ENCODE results near the gene ESCO1. TPM values are rescaled to one million over a fixed set of nuclear protein-coding genes. Genes with fewer than 3 reads are reported as not detected.
A peak's percentile ranks its signal among the peaks of the same experiment; 100 is the strongest.
"Not testable (repeated sequence)": the region's sequence is repeated elsewhere in the genome, so short reads cannot be mapped to it uniquely, and the experiment has no call there.

The ESCO1 gene
- total and polyA plus RNA-seq, 8 donors, result 5.3 to 10.5 (median 6.4) TPM

GRCh38 chr18:21632393-21632792, 31.9 kb upstream of the ESCO1 start:
- 98 to 100% methylated on average over 1 of the region's 1 CpG for whole genome bisulfite sequencing, 2 donors
- intact Hi-C loops (cut with DNase I), result no loop called here

GRCh38 chr18:21629089-21629832, 28.8 kb upstream of the ESCO1 start:
- WGBS, 2 donors, result 89 to 92% methylated on average over 9 of the region's 9 CpGs
- FAIRE-seq, result no peak
- no peak for ATAC-seq
- no peaks in the 10 kb centered on the region for H3K9me3 ChIP-seq
- H3K36me3 ChIP-seq, result peaks cover 1 to 37% (median 3%) of the 10 kb centered on the region in 3 donors
- no peak for TF ChIP-seq CTCF (IDR thresholded peaks at IDR 0.05)
- DNase-seq, result no peak
- H3K27me3 ChIP-seq, result no peaks in the 10 kb centered on the region
- intact Hi-C loops (cut with DNase I), result no loop called here
- H3K4me3 ChIP-seq, result no peak overlapping the region
- H3K27ac ChIP-seq, result no peak overlapping the region
- H3K4me1 ChIP-seq, result no peaks in the 10 kb centered on the region

More at GRCh38 chr18:21632393-21632792, 31.9 kb upstream of the ESCO1 start:
- no peaks in the 10 kb centered on the region for H3K4me1 ChIP-seq
- no peak for DNase-seq
- no peak overlapping the region for H3K27ac ChIP-seq
- H3K4me3 ChIP-seq, result no peak overlapping the region
- ATAC-seq, result no peak
- no peak for TF ChIP-seq CTCF (IDR thresholded peaks at IDR 0.05)
- no peak for FAIRE-seq
- no peaks in the 10 kb centered on the region for H3K9me3 ChIP-seq
- no peaks in the 10 kb centered on the region for H3K27me3 ChIP-seq
- H3K36me3 ChIP-seq, result peaks cover 0 to 28% (median 3%) of the 10 kb centered on the region in 3 donors

- peaks cover 0 to 21% (median 6%) of the 10 kb centered on the region in 3 donors for H3K36me3 ChIP-seq
- ATAC-seq; intact Hi-C loops (cut with DNase I); H3K4me3 ChIP-seq; H3K27ac ChIP-seq; H3K4me1 ChIP-seq; H3K9me3 ChIP-seq; DNase-seq; H3K27me3 ChIP-seq; FAIRE-seq: not testable (repeated sequence)
- 94 to 98% methylated on average over 9 of the region's 9 CpGs for WGBS, 2 donors
These were observed 21.1 kb upstream of the ESCO1 start for GRCh38 chr18:21621640-21622039.

GRCh38 chr18:21612125-21613039, 11.9 kb upstream of the ESCO1 start, which contains the start of gene SNRPD1:
Gene SNRPD1 (plus strand): TSS chr18:21612314. CDS start chr18:21612430, 116 bp downstream.
- intact Hi-C loops (cut with DNase I), result no loop called here
- peak; percentile 88 to 95 (median 94) for TF ChIP-seq CTCF (IDR thresholded peaks at IDR 0.05)
- peak; percentile 100 for ATAC-seq
- no peak for FAIRE-seq
- Histone ChIP-seq H3K9me3 (no peaks in the 10 kb centered on the region), H3K27ac (peak within 1 kb of the TSS; percentile 59 to 85 (median 68)), H3K36me3 (no peaks in the 10 kb centered on the region), H3K4me1 (peaks cover 0 to 10% (median 7%) of the 10 kb centered on the region in 3 donors), H3K4me3 (peak within 1 kb of the TSS; percentile 79 to 83 (median 81)), H3K27me3 (no peaks in the 10 kb centered on the region)
- peak; percentile 80 to 95 (median 89) for DNase-seq
- WGBS, 2 donors, result 0% methylated on average over 55 to 59 of the region's 59 CpGs

DNA sequence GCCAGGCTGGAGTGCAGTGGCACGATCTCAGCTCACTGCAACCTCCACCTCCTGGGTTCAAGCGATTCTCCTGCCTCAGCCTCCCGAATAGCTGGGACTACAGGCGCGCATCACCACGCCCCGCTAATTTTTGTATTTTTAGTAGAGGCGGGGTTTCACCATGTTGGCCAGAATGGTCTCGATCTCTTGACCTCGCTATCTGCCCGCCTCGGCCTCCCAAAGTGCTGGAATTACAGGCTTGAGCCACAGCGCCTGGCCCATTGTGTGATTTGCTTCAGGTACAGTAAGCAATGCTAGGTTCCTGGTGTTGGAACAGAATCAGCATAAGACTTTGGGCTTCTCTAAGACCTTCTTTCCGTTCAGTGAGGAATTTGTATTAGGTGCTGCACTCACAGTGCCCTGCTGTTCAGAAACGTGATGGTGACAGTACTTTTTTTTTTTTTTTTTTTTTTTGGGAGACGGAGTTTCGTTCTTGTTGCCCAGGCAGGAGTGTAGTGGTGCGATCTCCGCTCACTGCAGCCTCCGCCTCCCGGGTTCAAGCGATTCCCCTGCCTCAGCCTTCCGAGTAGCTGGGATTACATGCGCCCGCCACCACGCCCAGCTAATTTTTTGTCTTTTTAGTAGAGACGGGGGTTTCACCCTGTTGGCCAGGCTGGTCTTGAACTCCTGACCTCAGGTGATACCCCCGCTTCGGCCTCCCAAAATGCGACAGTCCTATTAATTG, 11.1 kb upstream of the ESCO1 start:
- intact Hi-C loops (cut with DNase I); H3K27me3 ChIP-seq; DNase-seq; H3K9me3 ChIP-seq; FAIRE-seq; H3K36me3 ChIP-seq: not testable (repeated sequence)
- peak in 2 of 4 donors; percentile 2 to 5 for ATAC-seq
- peak overlapping the region; percentile 79 to 83 (median 81) for H3K4me3 ChIP-seq
- peak overlapping the region in 3 of 4 donors; percentile 59 to 85 (median 66) for H3K27ac ChIP-seq
- H3K4me1 ChIP-seq, result peaks cover 0 to 10% (median 7%) of the 10 kb centered on the region in 3 donors
- 51 to 54% methylated on average over 30 of the region's 30 CpGs for WGBS, 2 donors

Measured in pancreas (tissue), 10 donors.